Left colon (tissue), 2 donors: ENCODE results near the gene TADA2A. TPM values are rescaled to one million over a fixed set of nuclear protein-coding genes. Genes with fewer than 3 reads are reported as not detected.
"Not testable (repeated sequence)": the region's sequence is repeated elsewhere in the genome, so short reads cannot be mapped to it uniquely, and the experiment has no call there.

Source experiments
- ATAC-seq: fragments of 200-7000 bp; cut with Tn5 transposase; one replicate; pipeline ENCODE4 v1.9.1; 2020; ENCODE audit warnings: mild to moderate bottlenecking, moderate library complexity
- DNase-seq, 2 donors: peaks; one replicate each; pipeline ENCODE4 v3.0.0-alpha.2; 2020
- intact Hi-C, 2 donors: fragments of 100-400 bp; cut with DNase I in 1 of 2; cut with micrococcal nuclease in 1 of 2; formaldehyde crosslinking; loops; one replicate each; pipeline versions ENCODE4 v1.11.2 to v1.14.0; 2022; cut with DNase I, micrococcal nuclease
- total RNA-seq, 2 donors: library from RNA; stranded (reverse); fragmentation: NEBNext Ultra II Directional; extraction: Animal tissue kit (Norgen Biotek cat#: 25700); gene quantifications; one replicate each; pipeline ENCODE4 v1.2.1, GENCODE V29; 2021
- donor health status: DM: no; HTN: no; CAD: no.
- donor health status: DM: yes; HTN: yes; CAD: no.

Gene TADA2A
- total RNA-seq, 2 donors from 2014 or later = 19.7 to 24.2 TPM

DNA sequence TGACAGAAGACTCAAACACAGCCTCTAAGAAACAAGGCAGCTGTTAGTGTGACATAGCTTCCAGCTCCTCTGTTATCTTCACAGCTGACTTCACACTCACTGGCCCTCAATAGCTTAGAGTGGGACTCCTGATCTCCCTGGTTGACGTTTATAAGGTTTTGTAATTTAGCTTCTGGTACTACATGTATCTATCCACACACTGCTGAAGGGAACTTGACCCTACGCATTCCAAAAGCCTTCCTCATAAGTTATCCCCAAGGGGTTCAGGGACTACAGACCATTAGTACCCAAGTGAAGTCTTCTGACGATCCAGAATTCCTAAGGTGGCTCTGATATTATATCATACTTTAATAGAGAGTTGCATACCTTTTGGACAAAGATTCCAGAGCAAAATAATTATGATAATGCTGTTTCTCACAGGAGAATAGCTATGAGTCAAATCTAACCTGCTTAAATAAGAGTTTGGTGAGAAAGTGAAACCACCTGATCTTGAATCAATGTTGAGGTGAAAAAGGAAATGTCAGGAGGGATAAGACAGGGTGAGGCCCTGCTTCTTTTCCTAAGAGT lies 14.6 kb upstream of the TADA2A start:
- ATAC-seq = no peak
- DNase-seq = no peak
- intact Hi-C loops = no loop called here

- DNase-seq (no peak), ATAC-seq (no peak)
- intact Hi-C loops = no loop called here
Observed at GRCh38 chr17:37393352-37393751, 13.3 kb upstream of the TADA2A start.

- no peak for DNase-seq
- peak; percentile 36 for ATAC-seq
- intact Hi-C loops = no loop called here
Observed at GRCh38 chr17:37399265-37399803, 7.4 kb upstream of the TADA2A start.

- DNase-seq (no peak), ATAC-seq (no peak)
- intact Hi-C loops = no loop called here
Observed at GRCh38 chr17:37400505-37400904, 6.2 kb upstream of the TADA2A start.

GRCh38 chr17:37405522-37405921 lies 1.2 kb upstream of the TADA2A start:
- intact Hi-C loops, ATAC-seq: not testable (repeated sequence)
- peak in 1 of 2 donors; percentile 35 for DNase-seq

DNA sequence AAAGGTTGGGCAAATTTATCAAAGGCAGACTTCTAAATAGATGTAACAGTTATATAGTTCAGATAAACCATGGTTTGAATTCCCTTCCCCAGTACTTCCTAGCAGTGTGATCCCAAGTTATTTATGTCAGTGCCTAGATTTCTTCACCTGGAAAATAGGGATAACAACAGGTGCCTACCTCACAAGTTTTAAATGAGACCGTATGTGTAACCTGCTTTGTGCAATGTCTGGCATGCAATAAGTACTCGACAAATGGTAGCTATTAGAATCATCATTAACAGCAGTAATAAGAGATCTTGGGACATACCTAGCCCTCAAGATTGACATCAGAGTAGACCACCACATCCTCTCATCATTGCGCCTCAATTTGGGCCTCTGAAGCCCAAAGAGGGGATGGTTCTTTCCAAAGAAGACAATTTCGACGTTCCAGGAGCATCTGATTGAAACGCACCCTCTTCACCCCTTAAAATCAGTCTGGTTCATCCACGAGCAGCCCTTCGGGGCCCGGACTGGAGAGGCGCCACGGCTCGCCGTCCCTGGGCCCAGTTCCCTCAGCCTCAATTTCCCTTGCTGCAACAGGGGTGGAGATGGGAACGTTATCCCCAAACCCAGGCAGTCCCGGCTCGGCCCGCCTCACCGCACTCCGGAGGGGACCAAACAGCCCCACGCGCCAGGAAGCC lies 591 bp upstream of the TADA2A start:
- intact Hi-C loops = no loop called here
- no peak for ATAC-seq
- DNase-seq = no peak

DNA sequence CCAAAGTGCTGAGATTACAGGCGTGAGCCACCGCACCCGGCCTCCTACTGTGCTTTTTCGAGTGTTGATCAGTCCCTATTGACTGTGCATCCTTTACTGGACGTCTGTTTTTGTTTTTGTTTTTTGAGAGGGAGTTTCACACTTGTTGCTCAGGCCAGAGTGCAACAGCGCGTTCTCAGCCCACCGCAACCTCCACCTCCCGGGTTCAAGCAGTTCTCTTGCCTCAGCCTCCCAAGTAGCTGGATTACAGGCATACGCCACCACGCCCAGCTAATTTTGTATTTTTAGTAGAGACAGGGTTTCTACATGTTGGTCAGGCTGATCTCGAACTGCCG lies 1.4 kb downstream of the TADA2A start:
- DNase-seq = peak in 1 of 2 donors; percentile 15
- ATAC-seq, intact Hi-C loops: not testable (repeated sequence)

DNA sequence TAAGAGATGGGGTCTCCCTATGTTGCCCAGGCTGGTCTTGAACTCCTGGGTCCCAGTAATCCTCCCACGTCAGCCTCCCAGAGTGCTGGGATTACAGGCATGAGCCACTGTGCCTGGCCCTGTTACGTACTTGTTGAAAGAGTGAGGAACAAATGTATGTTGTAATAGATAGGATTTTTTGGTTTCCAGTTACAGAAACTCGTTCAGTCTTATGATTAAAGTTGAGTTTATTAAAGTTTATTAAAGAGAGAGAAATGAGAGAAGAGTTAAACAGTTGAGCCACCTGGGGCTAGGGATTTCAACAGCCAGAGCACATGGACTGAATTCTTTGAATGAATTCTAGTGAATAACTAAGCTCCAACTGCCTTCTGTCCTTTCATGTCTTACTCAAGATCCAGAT lies 3.7 kb downstream of the TADA2A start:
- ATAC-seq (no peak), DNase-seq (no peak)
- intact Hi-C loops = no loop called here

DNA sequence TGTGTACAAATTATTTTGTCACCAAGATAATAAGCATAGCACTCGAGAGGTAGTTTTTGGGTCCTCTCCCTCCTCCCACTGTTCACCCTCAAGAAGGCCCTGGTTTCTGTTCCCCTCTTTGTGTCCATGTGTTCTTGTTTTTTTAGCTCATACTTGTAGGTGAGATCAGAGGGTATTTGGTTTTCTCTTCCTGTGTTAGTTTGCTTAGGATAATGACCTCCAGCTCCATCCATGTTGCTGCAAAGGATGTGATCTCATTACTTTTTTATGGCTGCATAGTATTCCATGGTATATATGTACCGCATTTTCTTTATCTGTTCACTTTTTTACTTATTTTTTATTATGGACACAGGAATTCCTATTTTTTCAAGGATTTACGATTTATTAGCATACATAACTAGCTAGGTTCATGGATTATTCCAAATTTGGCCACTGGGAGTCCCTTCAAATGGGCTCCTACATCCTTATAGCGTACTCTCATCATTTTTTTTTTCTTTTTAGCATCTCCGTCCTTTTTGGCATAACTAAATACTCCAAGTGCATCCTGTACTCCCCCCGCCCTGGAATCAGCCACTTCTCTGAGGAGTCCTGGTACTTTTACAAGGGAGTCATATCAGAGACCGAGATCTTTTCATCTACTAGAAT lies 7.3 kb downstream of the TADA2A start:
- ATAC-seq (no peak), DNase-seq (no peak)
- intact Hi-C loops = no loop called here

DNA sequence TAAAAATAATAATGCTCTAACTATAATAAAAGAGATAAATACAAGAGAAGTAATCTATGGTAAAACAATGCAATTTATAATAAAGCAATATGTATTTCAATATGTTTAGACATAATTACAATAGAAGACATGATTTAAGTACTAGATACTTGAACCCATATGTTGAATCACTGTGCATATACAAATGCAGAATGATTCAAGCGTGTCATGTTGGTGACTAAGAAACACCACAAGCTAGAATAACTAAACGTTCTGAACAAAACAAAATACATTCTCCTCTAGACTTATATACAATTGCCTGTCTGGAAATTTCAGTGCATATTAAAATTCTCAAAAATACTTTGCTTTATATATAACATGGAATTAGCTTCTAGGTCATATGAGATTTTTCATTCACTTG lies 11.2 kb downstream of the TADA2A start:
- intact Hi-C loops = no loop called here
- DNase-seq (no peak), ATAC-seq (no peak)

DNA sequence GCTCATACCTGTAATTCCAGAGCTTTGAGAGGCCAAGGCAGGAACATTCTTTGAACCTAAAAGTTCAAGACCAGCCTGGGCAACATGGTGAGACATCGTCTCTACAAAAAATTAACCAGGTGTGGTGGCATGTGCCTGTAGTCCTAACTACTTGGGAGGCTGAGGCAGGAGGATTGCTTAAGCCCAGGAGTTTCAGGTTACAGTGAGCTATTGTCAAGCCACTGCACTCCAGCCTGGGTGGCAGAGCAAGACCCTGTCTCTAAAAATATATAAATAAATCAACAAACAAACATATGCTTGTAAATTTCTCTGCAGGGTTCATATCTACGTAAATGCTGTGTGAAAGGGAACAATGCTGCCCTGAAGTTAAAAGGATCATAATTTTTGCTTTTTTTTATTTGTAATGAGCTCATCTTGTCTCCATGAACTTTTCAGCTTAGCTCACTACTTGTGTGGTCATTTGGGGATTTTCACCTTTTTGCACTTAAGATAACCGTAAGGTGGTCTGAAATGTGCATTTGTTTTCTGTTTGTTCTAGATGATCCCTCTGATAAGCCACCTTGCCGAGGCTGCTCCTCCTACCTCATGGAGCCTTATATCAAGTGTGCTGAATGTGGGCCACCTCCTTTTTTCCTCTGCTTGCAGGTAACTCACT lies 16.4 kb downstream of the TADA2A start:
- intact Hi-C loops = no loop called here

DNA sequence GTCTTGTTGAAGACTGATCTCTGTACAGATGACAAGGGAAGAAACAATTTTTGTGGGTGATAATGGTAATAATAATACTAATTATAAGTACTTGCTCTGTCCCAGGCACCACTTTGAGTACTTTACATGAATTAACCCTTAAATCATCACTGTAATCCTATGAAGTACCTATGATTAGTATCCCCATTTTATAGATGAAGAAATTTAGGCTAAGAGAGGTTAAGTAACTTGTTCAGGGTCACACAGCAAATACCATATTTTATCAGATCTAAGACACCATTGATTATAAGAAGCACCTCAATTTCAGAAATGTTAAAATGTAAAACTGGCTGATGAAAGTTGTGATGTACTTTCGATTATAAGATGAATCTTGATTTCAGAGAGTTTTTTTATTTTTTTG lies 18.6 kb downstream of the TADA2A start:
- intact Hi-C loops = no loop called here
- DNase-seq (no peak), ATAC-seq (no peak)

More for the DNA sequence above, 16.4 kb downstream of the TADA2A start:
- DNase-seq (no peak), ATAC-seq (no peak)

DNA sequence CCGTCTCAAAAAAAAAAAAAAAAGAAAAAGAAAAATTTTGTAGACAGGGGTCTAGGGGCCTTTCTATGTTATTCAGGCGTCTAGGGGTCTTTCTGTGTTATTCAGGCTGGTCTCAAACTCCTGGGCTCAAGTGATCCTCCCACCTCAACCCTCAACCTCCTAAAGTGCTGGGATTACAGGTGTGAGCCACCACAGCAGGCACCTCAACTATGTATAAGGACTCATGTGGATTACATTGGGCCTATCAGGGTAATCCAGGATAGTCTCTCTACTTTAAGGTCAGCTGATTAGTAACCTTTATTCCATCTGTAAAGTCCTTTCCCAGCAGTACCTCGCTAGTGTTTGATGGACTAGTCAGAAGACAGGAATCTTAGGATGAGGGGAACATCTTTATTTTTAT lies 22.4 kb downstream of the TADA2A start:
- DNase-seq (no peak), ATAC-seq (no peak)
- intact Hi-C loops = no loop called here

GRCh38 chr17:37429453-37429852 lies 22.8 kb downstream of the TADA2A start:
- intact Hi-C loops = no loop called here
- DNase-seq (no peak), ATAC-seq (no peak)

- DNase-seq (no peak), ATAC-seq (no peak)
- intact Hi-C loops = no loop called here
Observed at GRCh38 chr17:37430051-37430627, 23.5 kb downstream of the TADA2A start.

GRCh38 chr17:37432671-37433070 lies 26.0 kb downstream of the TADA2A start:
- ATAC-seq (no peak), DNase-seq (no peak)
- intact Hi-C loops = no loop called here

DNA sequence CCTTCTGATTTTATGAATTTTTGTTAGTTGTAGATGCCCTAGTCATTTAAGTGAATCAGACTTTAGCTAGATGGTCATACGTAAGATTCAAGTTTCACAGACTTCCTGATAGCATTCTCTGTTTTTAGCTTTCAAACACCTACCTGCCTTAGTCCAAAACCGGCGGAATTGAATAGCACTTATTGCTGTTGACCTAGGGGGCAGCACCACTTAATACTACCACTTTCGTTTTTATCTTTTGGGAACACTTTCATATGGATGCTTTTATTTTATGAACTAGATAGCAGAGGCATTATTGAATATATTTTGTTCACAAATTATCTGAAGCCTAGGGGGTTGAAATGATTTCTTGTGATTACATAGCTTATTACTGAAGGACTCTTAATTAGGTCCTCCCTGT lies 31.5 kb downstream of the TADA2A start:
- intact Hi-C loops = no loop called here
- no peak for ATAC-seq

DNA sequence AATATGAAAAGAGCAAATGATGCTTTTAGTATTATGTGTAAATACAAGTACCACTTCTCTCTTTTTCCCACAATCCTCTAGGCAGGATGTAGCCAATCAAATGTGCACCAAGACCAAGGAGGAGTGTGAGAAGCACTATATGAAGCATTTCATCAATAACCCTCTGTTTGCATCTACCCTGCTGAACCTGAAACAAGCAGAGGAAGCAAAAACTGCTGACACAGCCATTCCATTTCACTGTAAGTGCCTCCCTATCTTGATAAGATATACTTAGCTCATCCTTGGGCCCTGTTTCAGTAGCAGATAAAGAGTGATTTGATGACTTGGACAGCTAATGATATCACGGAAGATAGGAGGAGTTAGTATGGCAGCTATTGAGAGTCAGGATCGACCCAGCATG lies 33.7 kb downstream of the TADA2A start:
- intact Hi-C loops = no loop called here
- DNase-seq (no peak), ATAC-seq (no peak)

More for the DNA sequence above, 31.5 kb downstream of the TADA2A start:
- DNase-seq = no peak

DNA sequence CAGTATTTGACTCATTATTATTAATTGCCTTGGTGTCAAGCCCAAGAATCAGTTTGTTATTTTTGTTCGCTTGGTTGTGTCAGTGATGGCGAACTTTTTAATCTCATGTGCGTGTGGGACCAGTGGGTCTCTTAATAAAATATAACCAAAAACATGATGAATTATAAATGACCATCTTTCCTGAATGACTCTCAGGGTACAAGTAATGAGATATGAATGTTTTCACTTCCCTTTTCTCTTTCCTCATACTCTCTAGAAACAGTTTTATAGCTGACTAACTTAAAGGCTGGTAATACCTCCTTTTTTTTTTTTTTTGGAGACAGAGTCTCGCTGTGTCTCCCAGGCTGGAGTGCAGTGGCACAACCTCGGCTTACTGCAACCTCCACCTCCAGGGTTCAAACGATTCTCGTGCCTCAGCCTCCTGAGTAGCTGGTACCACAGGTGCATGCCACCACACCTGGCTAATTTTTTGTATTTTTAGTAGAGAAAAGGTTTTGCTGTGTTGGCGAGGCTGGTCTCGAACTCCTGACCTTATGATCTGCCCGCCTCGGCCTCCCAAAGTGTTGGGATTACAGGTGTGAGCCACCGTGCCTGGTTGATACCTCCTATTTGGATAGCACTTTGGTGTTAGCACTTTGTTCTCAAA lies 34.8 kb downstream of the TADA2A start:
- ATAC-seq, DNase-seq, intact Hi-C loops: not testable (repeated sequence)
